HepG2 (cell line): ENCODE results near the gene ADGRL3. TPM values are rescaled to one million over a fixed set of nuclear protein-coding genes. Genes with fewer than 3 reads are reported as not detected.

Experiments used
- ATAC-seq: fragments of 200-7000 bp; cut with Tn5 transposase; 3 replicates; pipeline ENCODE4 v1.9.1; 2020; ENCODE audit warnings: mild to moderate bottlenecking, moderate library complexity
- BruUV-seq: library from RNA; stranded (reverse); fragments of 400-500 nt; replicated peaks from 2 replicates; lab custom pipeline; 2021; lab: Mats Ljungman, UMichigan
- CTCF ChIA-PET: fragments of 300-600 bp; formaldehyde crosslinking; extraction: SDS; loops from one replicate; lab custom pipeline; 2021; ENCODE audit warnings: low total read pairs, inconsistent platforms, low intra/inter-chr PET ratio; lab: Yijun Ruan, JAX
- POLR2A ChIA-PET: fragments of 350-600 bp; sonication (Branson Sonifier 250); formaldehyde crosslinking; loops from one replicate; lab custom pipeline; 2020; ENCODE audit warnings: antibody characterized with exemption, inconsistent platforms; lab: Yijun Ruan, JAX
- DNase-seq: peaks from one replicate; pipeline ENCODE4 v3.0.0-alpha.2; 2015; ENCODE audit warnings: low spot score
- FAIRE-seq: peaks from 3 replicates; lab custom pipeline; 2011; peaks lifted over from hg19 to GRCh38; lab: Jason Lieb, UNC
- H2AFZ ChIP-seq: one replicate; pipeline ENCODE4 v1.6.1; 2011; ENCODE audit warnings: low read length, inconsistent platforms
- H3K27ac ChIP-seq: fragments of 300-600 bp; 3 replicates; pipeline ENCODE4 v1.8.0; 2011; ENCODE audit warnings: mixed run types, mild to moderate bottlenecking, mixed read lengths, low read length, inconsistent platforms; ENCODE audit not compliant: insufficient read depth; ENCODE audit errors: extremely low read length
- H3K27me3 ChIP-seq, 2 experiments: fragments of 200-600 bp in 1 of 2; 2 replicates in 1 of 2; 3 replicates in 1 of 2; pipeline versions ENCODE4 v1.6.0 to v1.8.0; 2011; ENCODE audit warnings: low read length in 2 of 2, mild to moderate bottlenecking in 2 of 2, moderate library complexity in 2 of 2, inconsistent platforms in 1 of 2; ENCODE audit not compliant: insufficient read depth in 2 of 2, control insufficient read depth in 1 of 2
- H3K36me3 ChIP-seq, 2 experiments: fragments of 200-600 bp in 1 of 2; replicated peaks in 1 of 2; 2 replicates in 1 of 2; 3 replicates in 1 of 2; pipeline versions ENCODE4 v1.5.1 to v1.8.0; 2011; ENCODE audit warnings: low read length in 2 of 2, inconsistent platforms in 1 of 2; ENCODE audit not compliant: insufficient read depth in 2 of 2, control insufficient read depth in 1 of 2
- H3K4me1 ChIP-seq: 2 replicates; pipeline ENCODE4 v1.5.1; 2012; ENCODE audit warnings: low read length, inconsistent platforms; ENCODE audit not compliant: insufficient read depth
- H3K4me2 ChIP-seq: 2 replicates; pipeline ENCODE4 v1.6.0; 2011; ENCODE audit warnings: low read depth, low read length, inconsistent platforms
- H3K4me3 ChIP-seq, 3 experiments: fragments of 200-600 bp in 1 of 3; sonication (generic), shearing (Covaris generic) in 1 of 3; replicated peaks in 1 of 3; 2 replicates each; pipeline ENCODE4 v1.5.1; 2011 to 2016; ENCODE audit warnings: low read length in 3 of 3, inconsistent platforms in 2 of 3, low read depth in 2 of 3, mild to moderate bottlenecking in 2 of 3, control low read depth in 1 of 3, mixed read lengths in 1 of 3; ENCODE audit not compliant: insufficient read depth in 1 of 3
- H3K79me2 ChIP-seq: one replicate; pipeline ENCODE4 v1.6.1; 2011; ENCODE audit warnings: low read length, inconsistent platforms; ENCODE audit not compliant: insufficient read depth
- H3K9ac ChIP-seq: 2 replicates; pipeline ENCODE4 v1.6.0; 2011; ENCODE audit warnings: mild to moderate bottlenecking, low read depth, low read length, inconsistent platforms; ENCODE audit not compliant: insufficient read depth
- H3K9me3 ChIP-seq: 2 replicates; pipeline ENCODE4 v1.5.1; 2012; ENCODE audit warnings: mild to moderate bottlenecking, low read length
- H4K20me1 ChIP-seq: 2 replicates; pipeline ENCODE4 v1.6.0; 2011; ENCODE audit warnings: inconsistent platforms, mild to moderate bottlenecking, low read length, moderate library complexity; ENCODE audit not compliant: insufficient read depth
- HNF4A ChIP-seq: sonication (generic); formaldehyde crosslinking; IDR thresholded peaks from 2 replicates; pipeline ENCODE4 v1.4.0; 2020; ENCODE audit warnings: missing genetic modification reagents
- JUNB ChIP-seq: sonication (generic); formaldehyde crosslinking; IDR thresholded peaks from 2 replicates; pipeline ENCODE4 v1.8.0; 2022; ENCODE audit warnings: missing genetic modification reagents, mild to moderate bottlenecking, borderline replicate concordance
- MTF2 ChIP-seq: sonication (generic); formaldehyde crosslinking; IDR thresholded peaks from 2 replicates; pipeline ENCODE4 v1.5.0; 2020; ENCODE audit warnings: missing genetic modification reagents, borderline replicate concordance
- PCBP1 ChIP-seq: fragments of 200-400 bp; formaldehyde crosslinking; IDR thresholded peaks from 2 replicates; pipeline ENCODE4 v1.6.1; 2017; ENCODE audit warnings: mild to moderate bottlenecking, low read depth, low read length, borderline replicate concordance
- ZFP36 ChIP-seq: fragments of 150-350 bp; IDR thresholded peaks from 2 replicates; pipeline ENCODE4 v1.6.1; 2018; ENCODE audit warnings: borderline replicate concordance, low read length, low read depth; ENCODE audit not compliant: partially characterized antibody
- ZNF326 ChIP-seq: sonication (generic); formaldehyde crosslinking; IDR thresholded peaks from 2 replicates; pipeline ENCODE4 v1.4.0; 2020; ENCODE audit warnings: missing genetic modification reagents, borderline replicate concordance
- ZNF460 ChIP-seq: sonication (generic); formaldehyde crosslinking; IDR thresholded peaks from 2 replicates; pipeline ENCODE4 v1.5.1; 2020; ENCODE audit warnings: missing genetic modification reagents, mild to moderate bottlenecking, borderline replicate concordance
- ZNF510 ChIP-seq: sonication (generic); formaldehyde crosslinking; IDR thresholded peaks from 2 replicates; pipeline ENCODE4 v1.4.0; 2020; ENCODE audit warnings: low read depth, mild to moderate bottlenecking, missing genetic modification reagents
- ZSCAN9 ChIP-seq: IDR thresholded peaks from 2 replicates; pipeline ENCODE4 v1.6.1; 2016; ENCODE audit warnings: borderline replicate concordance
- WGBS: methylation state at CpG from one replicate; pipeline ENCODE4 v1.1.6; 2017; ENCODE audit warnings: low lambda C conversion rate; 5-methylcytosine and 5-hydroxymethylcytosine counted together
- in situ Hi-C: cut with HindIII; loops from 2 replicates; pipeline ENCODE4 v1.10.0; 2017; ENCODE audit warnings: low pct_unique_long_range_greater_than_20kb; ENCODE audit not compliant: extremely low pct_ligation_motif_present
- intact Hi-C: fragments of 100-400 bp; cut with micrococcal nuclease; formaldehyde crosslinking; loops from one replicate; pipeline ENCODE4 v1.10.0; 2022; ENCODE audit not compliant: unreplicated experiment
- polyA plus RNA-seq, 8 experiments: library from polyadenylated mRNA; depleted of rRNA in 3 of 8; stranded (reverse) in 7 of 8; unstranded in 1 of 8; fragments of >200 nt; fragmentation: Illumina TruSeq in 4 of 8; extraction: Trizol in 4 of 8; gene quantifications; 2 replicates each; pipeline versions ENCODE4 v1.2.1 to v1.2.3, GENCODE V29; 2011 to 2016; ENCODE audit warnings: low read depth in 4 of 8, missing spikeins in 1 of 8, mixed read lengths in 1 of 8; ENCODE audit not compliant: insufficient read depth in 1 of 8
- total RNA-seq, 5 experiments: library from RNA; depleted of rRNA; stranded (reverse); fragments of >200 nt; fragmentation: Illumina TruSeq; extraction: Trizol; gene quantifications; 2 replicates each; pipeline ENCODE4 v1.2.3, GENCODE V29; 2016; ENCODE audit warnings: low read depth in 1 of 5
- TF ChIP-seq, protein P1 (sequence below): sonication (generic); formaldehyde crosslinking; IDR thresholded peaks from 2 replicates; pipeline ENCODE4 v1.8.1; 2022; ENCODE audit warnings: low read depth, mild to moderate bottlenecking, missing genetic modification reagents
- TF ChIP-seq, protein P2 (sequence below): sonication (generic); formaldehyde crosslinking; IDR thresholded peaks from 2 replicates; pipeline ENCODE4 v1.4.0; 2020; ENCODE audit warnings: missing genetic modification reagents
- TF ChIP-seq, protein P3 (sequence below): sonication (generic); formaldehyde crosslinking; IDR thresholded peaks from 2 replicates; pipeline ENCODE4 v1.4.0; 2020; ENCODE audit warnings: missing genetic modification reagents, borderline replicate concordance
- TF ChIP-seq, protein P4 (sequence below): sonication (generic); formaldehyde crosslinking; IDR thresholded peaks from 2 replicates; pipeline ENCODE4 v1.4.0; 2020; ENCODE audit warnings: missing genetic modification reagents

ADGRL3 gene
- total and polyA plus RNA-seq, 2 of the 13 experiments (the other 11 are each of a cell fraction or from before 2014, with no cell fraction given), result 0.04 to 0.05 TPM

DNA sequence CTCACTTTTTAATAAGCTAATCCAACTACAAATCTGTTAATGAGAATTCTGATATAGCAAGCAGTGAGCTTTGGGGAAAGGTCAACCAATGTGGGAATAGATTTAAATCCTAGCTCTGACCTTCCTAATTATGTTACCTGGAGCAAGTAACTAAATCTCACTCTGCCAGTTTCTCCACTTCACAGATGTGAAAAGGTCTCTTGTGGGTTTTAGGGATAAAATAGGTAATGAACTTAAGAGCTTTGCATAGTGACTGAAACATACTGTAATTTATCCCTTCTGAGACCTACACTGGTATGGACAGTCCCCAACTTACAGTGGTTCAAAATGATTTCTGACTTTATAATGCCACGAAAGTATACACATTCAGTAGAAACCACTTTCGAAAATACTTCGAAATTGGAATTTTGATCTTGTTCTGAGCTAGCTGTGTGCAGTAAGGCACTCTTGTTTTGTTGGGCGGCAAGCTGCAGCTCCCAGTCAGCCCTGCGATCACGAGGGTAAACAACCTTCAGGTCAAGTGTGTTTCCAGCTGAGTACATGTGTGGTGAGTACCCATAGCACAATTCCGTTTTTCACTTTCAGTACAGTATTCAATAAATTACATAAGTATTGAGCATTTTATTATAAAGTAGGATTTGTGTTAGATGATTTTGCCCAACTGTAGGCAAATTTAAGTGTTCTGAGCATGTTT, 93.7 kb downstream of the ADGRL3 start (continued):
- TF ChIP-seq, protein P1, sequence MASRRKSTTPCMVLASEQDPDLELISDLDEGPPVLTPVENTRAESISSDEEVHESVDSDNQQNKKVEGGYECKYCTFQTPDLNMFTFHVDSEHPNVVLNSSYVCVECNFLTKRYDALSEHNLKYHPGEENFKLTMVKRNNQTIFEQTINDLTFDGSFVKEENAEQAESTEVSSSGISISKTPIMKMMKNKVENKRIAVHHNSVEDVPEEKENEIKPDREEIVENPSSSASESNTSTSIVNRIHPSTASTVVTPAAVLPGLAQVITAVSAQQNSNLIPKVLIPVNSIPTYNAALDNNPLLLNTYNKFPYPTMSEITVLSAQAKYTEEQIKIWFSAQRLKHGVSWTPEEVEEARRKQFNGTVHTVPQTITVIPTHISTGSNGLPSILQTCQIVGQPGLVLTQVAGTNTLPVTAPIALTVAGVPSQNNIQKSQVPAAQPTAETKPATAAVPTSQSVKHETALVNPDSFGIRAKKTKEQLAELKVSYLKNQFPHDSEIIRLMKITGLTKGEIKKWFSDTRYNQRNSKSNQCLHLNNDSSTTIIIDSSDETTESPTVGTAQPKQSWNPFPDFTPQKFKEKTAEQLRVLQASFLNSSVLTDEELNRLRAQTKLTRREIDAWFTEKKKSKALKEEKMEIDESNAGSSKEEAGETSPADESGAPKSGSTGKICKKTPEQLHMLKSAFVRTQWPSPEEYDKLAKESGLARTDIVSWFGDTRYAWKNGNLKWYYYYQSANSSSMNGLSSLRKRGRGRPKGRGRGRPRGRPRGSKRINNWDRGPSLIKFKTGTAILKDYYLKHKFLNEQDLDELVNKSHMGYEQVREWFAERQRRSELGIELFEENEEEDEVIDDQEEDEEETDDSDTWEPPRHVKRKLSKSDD (CRISPR knock-in tag), result no peak
- TF ChIP-seq ZSCAN9 (CRISPR knock-in tag), result no peak
- TF ChIP-seq, protein P2, sequence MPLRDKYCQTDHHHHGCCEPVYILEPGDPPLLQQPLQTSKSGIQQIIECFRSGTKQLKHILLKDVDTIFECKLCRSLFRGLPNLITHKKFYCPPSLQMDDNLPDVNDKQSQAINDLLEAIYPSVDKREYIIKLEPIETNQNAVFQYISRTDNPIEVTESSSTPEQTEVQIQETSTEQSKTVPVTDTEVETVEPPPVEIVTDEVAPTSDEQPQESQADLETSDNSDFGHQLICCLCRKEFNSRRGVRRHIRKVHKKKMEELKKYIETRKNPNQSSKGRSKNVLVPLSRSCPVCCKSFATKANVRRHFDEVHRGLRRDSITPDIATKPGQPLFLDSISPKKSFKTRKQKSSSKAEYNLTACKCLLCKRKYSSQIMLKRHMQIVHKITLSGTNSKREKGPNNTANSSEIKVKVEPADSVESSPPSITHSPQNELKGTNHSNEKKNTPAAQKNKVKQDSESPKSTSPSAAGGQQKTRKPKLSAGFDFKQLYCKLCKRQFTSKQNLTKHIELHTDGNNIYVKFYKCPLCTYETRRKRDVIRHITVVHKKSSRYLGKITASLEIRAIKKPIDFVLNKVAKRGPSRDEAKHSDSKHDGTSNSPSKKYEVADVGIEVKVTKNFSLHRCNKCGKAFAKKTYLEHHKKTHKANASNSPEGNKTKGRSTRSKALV (CRISPR knock-in tag), result no peak
- no peak for TF ChIP-seq ZNF510 (CRISPR knock-in tag)

DNA sequence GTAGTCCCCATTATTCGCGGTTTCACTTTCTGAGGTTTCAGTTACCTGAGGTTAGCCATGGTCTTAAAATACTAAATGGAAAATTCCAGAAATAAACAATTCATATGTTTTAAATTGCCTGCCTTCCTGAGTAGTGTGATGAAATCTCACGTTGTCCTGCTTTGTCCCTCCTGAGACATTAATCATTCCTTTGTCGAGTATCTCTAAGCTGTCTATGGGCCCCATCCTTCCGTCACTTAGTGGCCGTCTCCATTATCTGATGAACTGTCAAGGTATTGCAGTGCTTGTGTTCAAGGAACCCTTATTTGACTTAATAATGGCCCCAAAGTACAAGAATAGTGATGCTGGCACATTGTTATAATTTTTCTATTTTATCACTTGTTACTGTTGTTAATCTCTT, 94.8 kb downstream of the ADGRL3 start:
- Histone ChIP-seq H3K27me3 (no peaks in the 10 kb centered on the region), H3K27ac (no peak overlapping the region), H3K9me3 (no peaks in the 10 kb centered on the region), H3K4me1 (no peaks in the 10 kb centered on the region), H4K20me1 (no peaks in the 10 kb centered on the region), H2AFZ (no peak overlapping the region), H3K79me2 (no peaks in the 10 kb centered on the region), H3K9ac (no peak overlapping the region), H3K4me3 (no peak overlapping the region), H3K4me2 (no peak overlapping the region), H3K36me3 (no peaks in the 10 kb centered on the region)
- intact Hi-C loops (no loop called here), in situ Hi-C loops (no loop called here)
- no peak for DNase-seq
- no peak for ATAC-seq
- ChIA-PET CTCF (no interaction called here), POLR2A (no interaction called here)
- 21% methylated on average over 6 of the region's 6 CpGs for WGBS
- FAIRE-seq, result no peak
- no TSS peak for BruUV-seq
- TF ChIP-seq ZNF326 (CRISPR knock-in tag) (no peak), PCBP1 (no peak), ZNF460 (CRISPR knock-in tag) (no peak), ZFP36 (no peak), MTF2 (no peak), HNF4A (no peak), JUNB (CRISPR knock-in tag) (no peak)
- TF ChIP-seq, protein P3, sequence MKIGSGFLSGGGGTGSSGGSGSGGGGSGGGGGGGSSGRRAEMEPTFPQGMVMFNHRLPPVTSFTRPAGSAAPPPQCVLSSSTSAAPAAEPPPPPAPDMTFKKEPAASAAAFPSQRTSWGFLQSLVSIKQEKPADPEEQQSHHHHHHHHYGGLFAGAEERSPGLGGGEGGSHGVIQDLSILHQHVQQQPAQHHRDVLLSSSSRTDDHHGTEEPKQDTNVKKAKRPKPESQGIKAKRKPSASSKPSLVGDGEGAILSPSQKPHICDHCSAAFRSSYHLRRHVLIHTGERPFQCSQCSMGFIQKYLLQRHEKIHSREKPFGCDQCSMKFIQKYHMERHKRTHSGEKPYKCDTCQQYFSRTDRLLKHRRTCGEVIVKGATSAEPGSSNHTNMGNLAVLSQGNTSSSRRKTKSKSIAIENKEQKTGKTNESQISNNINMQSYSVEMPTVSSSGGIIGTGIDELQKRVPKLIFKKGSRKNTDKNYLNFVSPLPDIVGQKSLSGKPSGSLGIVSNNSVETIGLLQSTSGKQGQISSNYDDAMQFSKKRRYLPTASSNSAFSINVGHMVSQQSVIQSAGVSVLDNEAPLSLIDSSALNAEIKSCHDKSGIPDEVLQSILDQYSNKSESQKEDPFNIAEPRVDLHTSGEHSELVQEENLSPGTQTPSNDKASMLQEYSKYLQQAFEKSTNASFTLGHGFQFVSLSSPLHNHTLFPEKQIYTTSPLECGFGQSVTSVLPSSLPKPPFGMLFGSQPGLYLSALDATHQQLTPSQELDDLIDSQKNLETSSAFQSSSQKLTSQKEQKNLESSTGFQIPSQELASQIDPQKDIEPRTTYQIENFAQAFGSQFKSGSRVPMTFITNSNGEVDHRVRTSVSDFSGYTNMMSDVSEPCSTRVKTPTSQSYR, result no peak
- TF ChIP-seq, protein P4, sequence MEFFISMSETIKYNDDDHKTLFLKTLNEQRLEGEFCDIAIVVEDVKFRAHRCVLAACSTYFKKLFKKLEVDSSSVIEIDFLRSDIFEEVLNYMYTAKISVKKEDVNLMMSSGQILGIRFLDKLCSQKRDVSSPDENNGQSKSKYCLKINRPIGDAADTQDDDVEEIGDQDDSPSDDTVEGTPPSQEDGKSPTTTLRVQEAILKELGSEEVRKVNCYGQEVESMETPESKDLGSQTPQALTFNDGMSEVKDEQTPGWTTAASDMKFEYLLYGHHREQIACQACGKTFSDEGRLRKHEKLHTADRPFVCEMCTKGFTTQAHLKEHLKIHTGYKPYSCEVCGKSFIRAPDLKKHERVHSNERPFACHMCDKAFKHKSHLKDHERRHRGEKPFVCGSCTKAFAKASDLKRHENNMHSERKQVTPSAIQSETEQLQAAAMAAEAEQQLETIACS, result no peak
